Astrocyte (in vitro differentiated cells and primary cell): ENCODE data around the gene SLC1A6. TPM values are rescaled to one million over a fixed set of nuclear protein-coding genes. Genes with fewer than 3 reads are reported as not detected.

Source experiments
- total RNA-seq: library from RNA; stranded (reverse); gene quantifications from 2 replicates; pipeline ENCODE4 v1.2.1, GENCODE V29; 2021

SLC1A6 gene
- total RNA-seq, 1 donor from 2014 or later: 1.6 TPM

Other genes starting within 250 kb of the SLC1A6 start
- gene ADGRE2, start 201.3 kb downstream of the SLC1A6 start, total RNA-seq: 0.12 and 0.34 TPM in 2 replicates
- gene OR7A5, start 144.7 kb downstream of the SLC1A6 start, total RNA-seq: not detected in 2 replicates
- not detected in 2 replicates for gene OR7C1, start 144.7 kb downstream of the SLC1A6 start, total RNA-seq
- not detected in 2 replicates for gene OR7A10, start 130.9 kb downstream of the SLC1A6 start, total RNA-seq
- not detected in 2 replicates for gene OR7A17, start 93.7 kb downstream of the SLC1A6 start, total RNA-seq
- gene OR7C2, start 38.4 kb downstream of the SLC1A6 start, total RNA-seq: not detected in 2 replicates
- not detected in 2 replicates for gene CASP14, start 69.6 kb upstream of the SLC1A6 start, total RNA-seq
- not detected in 2 replicates for gene OR1I1, start 102.3 kb upstream of the SLC1A6 start, total RNA-seq
- 40.6 and 46.6 TPM in 2 replicates for gene SYDE1, start 127.5 kb upstream of the SLC1A6 start, total RNA-seq
- 162 and 219 TPM in 2 replicates for gene NOTCH3, start 221.1 kb upstream of the SLC1A6 start, total RNA-seq